ENCODE results near the gene UBE4A.
"Not testable (repeated sequence)": the region's sequence is repeated elsewhere in the genome, so short reads cannot be mapped to it uniquely, and the experiment has no call there.

UBE4A gene

GRCh38 chr11:118401880-118402590, 42.6 kb downstream of the UBE4A start:
- no peak for DNase-seq

GRCh38 chr11:118402594-118402993, 43.2 kb downstream of the UBE4A start:
- not testable (repeated sequence) for DNase-seq

GRCh38 chr11:118406599-118407166, 47.3 kb downstream of the UBE4A start:
- DNase-seq = no peak

- no peak for DNase-seq
Measured at GRCh38 chr11:118410055-118410745, 50.8 kb downstream of the UBE4A start.

- DNase-seq = no peak
Measured at GRCh38 chr11:118411530-118411929, 52.1 kb downstream of the UBE4A start.

GRCh38 chr11:118412921-118413320, 53.5 kb downstream of the UBE4A start:
- DNase-seq = no peak

- DNase-seq = no peak
Measured at GRCh38 chr11:118415062-118415738, 55.8 kb downstream of the UBE4A start.

GRCh38 chr11:118415739-118416068, 56.3 kb downstream of the UBE4A start:
- DNase-seq = no peak

GRCh38 chr11:118416900-118417299, 57.5 kb downstream of the UBE4A start:
- DNase-seq = not testable (repeated sequence)

GRCh38 chr11:118417801-118418200, 58.4 kb downstream of the UBE4A start:
- DNase-seq = no peak

- no peak for DNase-seq
Measured at GRCh38 chr11:118418766-118419165, 59.4 kb downstream of the UBE4A start.

GRCh38 chr11:118427707-118428106, 68.3 kb downstream of the UBE4A start:
- no peak for DNase-seq

GRCh38 chr11:118430956-118431355, 71.6 kb downstream of the UBE4A start:
- DNase-seq = no peak

GRCh38 chr11:118434123-118434552, 74.7 kb downstream of the UBE4A start:
- DNase-seq = no peak

- peak; percentile 70 for DNase-seq
Measured at GRCh38 chr11:118434553-118435289, 75.3 kb downstream of the UBE4A start.

GRCh38 chr11:118435290-118435892, 76.0 kb downstream of the UBE4A start:
- peak; percentile 83 for DNase-seq

- DNase-seq = peak; percentile 99
Measured at GRCh38 chr11:118435893-118436624, 76.7 kb downstream of the UBE4A start, which contains the start of gene KMT2A. KMT2A (plus strand) TSS chr11:118436492; CDS start chr11:118436513, 21 bp downstream.

- DNase-seq = peak; percentile 75
Measured at GRCh38 chr11:118436639-118437207, 77.3 kb downstream of the UBE4A start.

- DNase-seq = peak; percentile 73
Measured at GRCh38 chr11:118437208-118438125, 78.1 kb downstream of the UBE4A start.

GRCh38 chr11:118438314-118438931, 79.0 kb downstream of the UBE4A start:
- no peak for DNase-seq
